AML-193 (cell line): ENCODE data around the gene BCL2.

ENCODE experiments used
- DNase-seq, 2 experiments: peaks; one replicate each; lab custom pipeline; 2025; lab: John Stamatoyannopoulos, UW

The BCL2 gene

DNA sequence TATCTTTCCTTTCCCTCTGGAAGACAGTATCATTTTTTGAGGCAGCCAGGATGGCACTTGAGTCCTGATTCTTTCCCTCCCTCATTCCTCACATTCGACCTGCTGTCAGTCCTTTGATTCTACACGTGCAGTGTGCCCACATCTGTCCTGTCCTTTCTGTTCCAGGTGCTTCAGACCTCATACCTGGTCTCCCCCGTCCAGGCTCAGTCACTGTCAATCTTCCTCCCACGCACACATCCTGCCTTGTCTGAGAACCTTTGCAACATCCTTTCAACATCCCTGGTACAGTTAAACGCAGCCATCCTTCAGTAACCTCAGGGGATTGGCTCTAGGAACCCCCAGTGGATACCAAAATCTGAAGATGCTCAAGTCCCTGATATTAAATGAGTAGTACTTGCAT, 10.1 kb downstream of the BCL2 start:
- DNase-seq = no peak

DNA sequence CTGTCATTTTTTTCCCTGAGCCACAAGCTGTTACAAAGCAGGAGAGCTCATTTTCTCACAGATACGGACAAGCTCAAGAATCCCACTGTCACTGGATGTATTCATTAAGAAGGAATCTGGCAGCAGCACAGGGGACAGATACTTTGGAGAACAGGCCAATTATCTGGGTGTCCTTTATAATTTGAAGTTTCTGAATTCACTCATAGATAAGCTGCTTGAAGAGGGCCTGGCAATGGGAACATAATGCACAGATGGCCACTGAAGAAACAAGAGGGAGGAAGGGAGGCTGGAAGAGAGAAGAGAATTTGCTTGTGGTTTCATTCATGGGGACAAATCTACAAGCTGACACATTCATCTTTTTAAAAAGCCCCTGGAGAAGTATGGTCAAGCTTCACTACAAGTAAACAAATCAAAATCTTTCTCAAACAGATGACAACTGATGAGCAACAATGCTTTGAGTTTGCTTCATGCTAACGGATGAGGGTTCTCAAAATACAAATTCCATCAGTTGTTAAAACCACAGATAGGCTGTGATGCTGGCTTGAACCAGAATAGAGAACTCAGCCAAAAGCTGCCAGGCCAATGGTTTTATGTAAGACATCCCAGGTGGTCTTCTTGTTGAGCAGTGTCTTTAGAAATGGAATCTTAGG, 11.9 kb downstream of the BCL2 start:
- DNase-seq = no peak

DNA sequence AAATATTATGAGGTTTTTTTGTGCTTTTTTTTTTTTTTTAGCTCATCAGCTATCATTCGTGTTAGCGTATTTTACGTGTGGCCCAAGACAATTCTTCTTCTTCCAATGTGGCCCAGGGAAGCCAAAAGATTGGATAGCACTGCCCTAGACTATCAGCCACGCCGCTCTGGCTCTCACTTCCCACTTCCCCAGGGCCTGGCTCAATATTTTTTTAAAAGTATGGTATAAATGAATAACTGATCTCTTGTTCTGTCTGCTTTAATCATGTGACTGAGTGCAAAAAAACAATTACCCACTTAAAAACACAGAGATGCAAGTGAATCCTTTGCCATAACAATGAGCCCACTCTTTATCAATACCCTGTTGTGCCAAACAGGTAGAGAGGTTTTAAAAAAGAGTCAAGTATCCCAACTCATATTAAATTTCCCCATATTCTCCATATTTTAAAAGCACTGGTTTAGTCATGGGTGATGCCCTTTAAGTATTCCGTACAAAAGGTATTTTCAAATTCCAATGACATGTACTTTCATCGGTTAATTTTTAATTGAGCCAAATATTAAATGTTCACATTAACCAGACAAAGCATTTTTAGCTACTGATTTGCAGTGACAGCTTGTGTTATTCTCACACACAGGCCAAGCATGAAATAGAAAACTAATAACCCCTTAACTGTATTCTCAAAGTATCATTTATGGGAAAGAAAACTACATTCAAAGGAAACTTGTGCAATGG, 12.6 kb downstream of the BCL2 start:
- DNase-seq = no peak

DNA sequence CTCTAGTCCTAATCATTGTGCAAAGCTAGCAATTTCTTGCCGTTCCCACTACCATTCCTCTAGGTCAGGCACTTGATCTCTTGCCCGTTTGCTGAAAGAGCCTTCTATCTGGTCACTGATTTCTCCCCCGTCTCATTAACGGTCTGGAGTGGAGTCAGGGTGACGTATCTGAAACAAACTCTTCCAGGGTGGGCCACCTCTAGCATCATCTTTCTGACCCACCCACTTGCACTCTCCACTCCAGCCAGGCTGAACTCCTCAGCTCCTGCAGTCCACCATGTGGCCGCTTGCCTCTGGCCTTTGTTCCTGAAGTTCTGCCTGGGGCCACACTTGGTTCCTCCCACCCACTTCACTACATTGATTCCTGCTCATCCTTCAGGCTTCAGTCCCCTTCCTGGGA, 13.3 kb downstream of the BCL2 start:
- DNase-seq = no peak

DNA sequence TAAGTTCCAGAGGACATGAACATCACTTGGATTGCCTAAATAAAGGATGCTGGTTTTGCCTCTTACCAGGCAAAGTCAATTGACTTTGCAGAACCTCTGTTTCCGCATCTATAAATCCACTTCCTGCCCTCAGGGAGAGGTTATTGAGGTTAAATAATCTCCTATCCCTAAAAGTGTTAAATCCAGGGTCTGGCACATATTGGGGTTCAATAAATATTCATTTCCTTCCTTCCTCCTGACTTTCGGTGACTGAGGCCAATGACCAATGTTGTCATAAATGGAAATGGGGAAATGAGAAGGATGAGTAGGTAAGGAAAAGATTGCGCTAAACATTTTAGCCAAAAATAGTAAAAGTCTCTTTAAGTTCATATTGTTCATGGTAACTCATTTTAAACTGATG, 16.0 kb downstream of the BCL2 start:
- DNase-seq = peak in 1 of 2 experiments; percentile 8

DNA sequence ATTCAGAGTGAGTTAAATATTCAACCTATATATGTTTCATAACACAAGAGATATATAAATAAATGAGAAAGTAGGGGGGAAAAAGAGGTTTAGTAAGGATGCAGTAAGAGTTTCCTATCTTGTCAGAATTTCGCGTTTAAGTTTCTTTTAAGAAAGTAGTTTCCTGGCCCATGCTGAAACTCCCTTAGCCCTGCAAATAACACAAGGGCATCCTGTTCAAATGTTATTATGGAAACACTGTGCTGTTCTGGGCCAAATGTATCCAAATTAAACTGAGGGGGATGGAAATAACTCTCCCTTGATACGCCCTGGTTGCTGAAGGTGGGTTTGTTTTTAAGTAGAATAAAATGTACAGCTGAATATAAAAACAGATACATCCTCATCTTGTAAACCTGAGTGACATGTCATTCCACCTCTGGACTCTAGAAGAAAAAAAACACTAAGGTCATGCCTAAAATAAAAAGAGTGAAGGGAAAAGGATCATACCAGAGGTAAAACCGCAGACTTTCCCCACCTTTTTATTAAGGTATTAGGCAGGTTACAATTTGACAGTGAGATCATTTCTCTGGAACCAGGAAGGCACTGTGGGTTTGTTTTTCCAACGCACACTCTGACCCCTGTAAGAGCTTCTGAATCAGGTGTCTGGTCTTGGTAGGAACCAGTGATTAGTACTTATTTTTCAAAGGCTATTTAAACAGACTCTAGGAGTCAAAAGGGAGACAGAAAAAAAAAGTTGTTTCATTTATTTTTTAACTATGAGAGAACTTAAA, 16.7 kb downstream of the BCL2 start:
- DNase-seq = no peak

DNA sequence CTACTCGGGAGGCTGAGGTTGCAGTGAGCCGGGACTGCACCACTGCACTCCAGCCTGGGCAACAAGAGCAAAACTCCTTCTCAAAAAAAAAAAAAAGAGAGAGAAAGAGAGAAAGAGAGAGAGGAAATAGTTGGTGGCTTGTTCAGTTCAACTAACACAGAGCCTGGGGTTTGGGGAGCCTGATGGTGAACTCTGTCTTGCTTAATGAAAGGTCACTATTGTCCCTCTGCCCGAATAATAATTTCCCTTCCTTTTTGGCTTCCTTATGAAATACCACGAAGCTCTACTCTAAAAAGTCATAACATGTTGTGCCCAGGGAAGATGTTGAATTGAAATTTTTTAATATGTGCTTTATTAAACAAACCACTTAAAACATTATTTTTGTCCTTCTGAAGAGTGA, 17.3 kb downstream of the BCL2 start:
- no peak for DNase-seq

DNA sequence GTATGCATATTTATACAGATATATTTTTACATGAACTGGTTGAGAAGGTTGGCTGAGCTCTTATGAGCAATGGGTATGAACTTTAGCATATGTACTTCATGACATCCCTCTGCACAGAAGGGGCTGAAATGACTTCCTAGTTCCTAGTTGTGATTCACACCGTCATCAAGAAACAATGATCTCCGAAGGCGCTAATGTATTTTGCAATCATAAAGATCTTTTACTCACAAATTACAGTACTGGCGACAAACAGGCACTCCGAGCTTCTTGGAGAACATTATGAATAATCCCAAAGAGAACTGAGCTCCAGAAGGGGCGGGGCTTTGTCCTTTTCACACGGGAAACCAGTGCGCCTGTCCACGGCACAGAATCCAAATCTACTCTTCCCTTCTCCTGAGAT, 18.1 kb downstream of the BCL2 start:
- no peak for DNase-seq

DNA sequence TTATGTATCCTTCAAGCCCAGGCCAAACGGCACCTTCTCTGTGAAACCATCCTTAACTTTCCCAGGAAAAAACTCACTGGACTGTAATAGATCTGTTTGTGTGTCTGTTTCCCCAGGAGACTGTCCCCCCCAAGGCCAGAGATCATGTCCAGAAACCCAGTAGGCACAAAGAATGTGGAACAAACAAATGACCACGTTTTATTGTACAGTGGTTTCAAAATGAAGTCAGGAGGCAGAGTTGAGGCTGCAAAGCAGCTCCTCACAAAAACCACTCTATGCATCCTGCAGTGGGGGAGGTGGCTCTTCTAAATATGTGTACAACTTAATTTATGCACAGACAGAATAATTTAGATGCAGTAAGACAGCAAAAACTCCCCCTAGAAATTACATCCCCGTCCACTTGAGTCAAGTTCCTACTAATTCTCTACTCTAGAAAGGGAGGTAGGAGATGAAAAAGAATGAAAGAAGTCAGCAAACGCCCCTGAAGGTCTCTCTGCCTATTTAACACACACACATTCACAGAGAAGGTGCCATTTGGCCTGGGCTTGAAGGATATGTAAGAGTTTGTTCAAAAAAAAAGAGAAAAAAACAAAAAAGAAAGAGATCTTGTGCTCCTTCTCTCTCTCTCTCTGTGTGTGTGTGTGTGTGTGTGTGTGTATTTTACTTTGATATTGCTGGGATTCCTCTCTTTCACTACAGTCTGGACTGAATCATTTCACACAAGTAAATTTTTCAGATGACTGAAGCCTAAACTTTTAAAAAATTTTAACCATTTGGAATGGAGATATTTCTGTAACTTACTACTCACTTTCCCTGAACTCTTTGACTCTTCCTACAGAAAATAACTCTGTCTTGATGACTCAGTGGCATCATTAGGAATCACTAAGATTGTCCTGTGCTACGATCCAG, 19.5 kb downstream of the BCL2 start:
- DNase-seq = no peak

DNA sequence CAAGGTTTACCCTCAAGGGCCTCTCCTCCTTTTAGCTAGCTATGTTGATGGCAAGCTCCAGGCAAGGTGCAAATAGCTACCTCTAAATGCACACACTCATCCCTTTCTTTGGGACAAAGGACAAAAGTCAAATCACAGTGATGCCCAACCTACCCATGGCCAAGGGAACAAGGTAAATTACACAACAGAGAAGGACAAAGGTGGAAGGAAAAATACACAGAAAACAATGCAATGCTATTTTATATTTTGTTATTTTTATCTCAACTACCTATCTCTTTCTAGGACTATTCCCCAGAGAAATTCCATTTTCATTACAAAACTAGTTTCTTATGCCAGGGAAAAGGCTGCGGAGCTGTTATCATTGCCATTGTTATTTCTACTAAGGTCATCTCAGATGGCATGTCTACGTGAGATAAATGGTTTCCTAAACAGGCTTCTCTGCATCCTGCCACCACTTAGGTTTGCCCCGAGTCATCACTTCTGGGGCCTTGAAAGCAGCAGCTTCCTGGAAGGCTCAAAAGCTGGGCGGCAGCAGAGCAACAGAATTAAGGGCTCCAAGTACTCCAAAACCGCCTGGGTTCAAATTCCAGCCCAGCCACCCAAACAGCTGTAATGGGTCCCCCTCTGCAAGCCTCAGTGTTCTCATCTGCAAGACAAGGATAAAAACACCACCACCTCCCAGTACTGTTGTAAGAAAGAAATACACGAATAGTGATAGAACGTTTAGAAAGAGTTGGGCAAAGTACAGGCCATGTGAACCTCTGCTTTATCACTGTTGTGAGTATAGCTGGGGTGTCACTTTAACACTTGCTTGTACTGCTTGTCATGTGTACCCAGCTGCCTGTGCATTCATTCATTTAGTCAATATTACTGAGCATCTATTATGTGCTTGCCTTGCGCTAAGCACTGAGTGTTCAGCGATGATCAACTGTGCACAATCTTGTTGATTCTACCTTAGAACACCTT, 20.9 kb downstream of the BCL2 start:
- no peak for DNase-seq

DNA sequence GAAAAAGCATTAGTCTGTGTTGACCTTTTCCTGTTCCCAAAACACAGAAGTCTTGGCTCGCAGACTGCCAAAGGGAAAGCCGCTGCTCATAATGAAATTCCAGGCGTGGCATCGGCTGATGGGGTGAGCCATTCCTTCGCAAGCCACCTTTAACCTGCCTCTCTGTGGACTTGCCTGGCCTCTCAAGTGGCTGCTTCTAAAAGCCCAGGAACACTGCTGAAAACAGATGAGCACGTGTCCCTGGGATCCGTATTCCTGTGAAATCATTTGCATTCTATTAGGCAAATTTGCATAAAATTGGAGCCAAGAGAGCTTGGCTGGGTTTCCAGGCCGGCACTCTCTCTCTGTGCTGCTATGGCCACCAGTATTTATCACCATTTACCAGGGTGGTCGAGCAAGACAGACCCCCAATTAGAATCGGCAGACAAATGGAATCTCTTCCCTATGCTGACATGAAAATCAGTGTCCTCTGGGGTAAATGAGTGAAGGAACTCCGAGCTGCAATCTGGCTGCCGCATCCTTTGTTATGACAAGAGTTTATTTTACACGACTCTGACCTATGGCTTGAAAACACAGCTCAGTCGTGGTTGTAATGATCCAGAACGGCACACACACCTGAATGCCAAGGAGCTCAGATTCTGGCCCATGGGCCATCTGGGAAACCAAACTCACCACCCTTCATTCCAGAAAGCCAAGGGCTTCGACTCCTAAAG, 21.7 kb downstream of the BCL2 start:
- DNase-seq = no peak

DNA sequence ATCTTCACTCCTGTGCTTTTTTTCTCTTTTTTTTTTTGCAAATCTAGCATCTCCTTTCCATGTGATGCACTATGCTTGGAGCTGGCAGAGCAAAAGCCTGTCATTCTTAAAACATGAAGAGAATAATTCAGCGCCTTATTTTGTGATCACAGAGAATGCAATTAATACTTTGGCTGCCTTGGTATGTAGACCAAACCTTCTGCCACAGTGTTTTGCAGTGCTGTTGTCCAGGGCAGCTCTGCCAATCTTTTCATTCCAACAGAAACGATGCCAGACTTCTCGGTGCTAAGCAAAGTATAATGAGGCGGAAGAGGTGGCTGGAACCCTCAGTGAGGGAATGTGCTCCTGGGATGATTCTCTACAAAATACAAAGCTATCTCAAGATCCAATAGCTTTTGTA, 25.6 kb downstream of the BCL2 start:
- no peak for DNase-seq

DNA sequence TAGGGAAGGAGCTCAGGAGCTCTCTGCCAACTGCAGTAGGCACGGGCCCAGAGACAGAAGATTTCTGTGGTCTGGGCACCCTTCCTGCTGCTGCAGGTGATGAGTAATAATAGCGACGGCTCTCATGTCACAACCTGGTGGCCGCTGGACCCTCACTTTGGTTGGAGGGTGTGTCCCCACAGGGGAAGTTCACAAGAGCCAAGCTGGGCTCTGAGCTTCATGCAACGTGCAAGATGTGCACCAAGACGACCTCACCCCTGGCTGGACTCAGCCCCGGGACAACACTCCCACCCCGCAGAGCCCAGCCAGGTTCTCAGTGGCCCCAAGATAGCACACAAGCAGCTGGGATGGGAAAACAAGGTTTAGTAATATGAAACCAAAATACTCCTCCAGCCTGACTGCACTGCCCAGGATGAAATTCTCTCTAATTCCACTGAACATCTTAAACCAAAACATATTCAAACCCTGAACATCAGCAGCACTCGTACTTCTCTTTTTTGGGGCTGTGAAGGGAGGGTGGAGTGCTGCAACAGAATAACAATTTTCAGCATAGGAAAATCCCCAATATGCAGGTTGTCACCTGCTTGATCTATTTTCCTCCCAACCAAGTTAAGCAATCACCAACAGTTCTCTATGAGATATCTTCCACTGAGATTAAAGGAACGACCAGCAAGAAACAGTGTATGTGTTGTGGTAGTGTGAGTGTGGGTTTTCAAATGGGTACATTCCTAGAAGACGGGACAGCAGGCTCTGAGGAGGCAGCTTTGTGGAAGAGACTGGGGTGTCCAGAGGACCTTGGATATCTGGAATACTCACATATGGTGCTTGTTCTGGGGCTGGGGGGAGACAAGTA, 26.5 kb downstream of the BCL2 start:
- DNase-seq = no peak

DNA sequence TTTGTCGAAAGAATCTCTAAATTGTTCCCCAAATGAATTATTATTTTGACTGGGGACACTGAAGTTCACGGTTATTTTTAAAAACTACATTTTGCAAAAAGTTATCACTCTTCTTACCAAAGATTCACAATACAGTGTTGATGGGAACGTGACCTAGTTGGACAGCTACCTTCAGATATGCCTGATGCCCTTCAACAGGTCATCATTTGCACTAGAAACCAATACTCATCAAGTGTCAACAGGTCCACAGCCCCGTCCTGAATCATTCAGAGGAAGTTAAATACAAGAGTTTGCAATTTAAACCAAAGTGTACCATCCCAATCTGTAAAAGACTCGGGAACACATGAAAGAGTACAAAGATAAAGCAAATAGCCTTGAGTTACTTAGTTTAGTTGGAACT, 28.3 kb downstream of the BCL2 start:
- no peak for DNase-seq

DNA sequence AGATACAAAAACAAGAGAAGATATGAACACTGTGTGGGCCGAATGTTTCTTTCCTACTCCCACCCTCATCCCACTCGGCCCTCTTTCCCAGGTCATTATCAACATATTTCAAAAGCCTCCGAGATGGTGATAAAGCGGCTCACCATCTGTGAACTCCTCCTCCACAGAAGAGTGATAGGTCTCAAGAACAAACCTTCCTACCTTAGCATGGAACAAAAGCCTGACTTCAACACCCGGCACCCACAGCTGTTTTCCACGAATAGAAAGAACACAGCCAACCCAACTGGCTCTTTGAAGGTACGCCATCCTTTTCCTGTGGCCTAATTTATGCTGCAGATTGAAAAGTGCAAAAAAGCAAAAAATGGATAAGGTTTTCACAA, 28.8 kb downstream of the BCL2 start:
- DNase-seq = no peak

DNA sequence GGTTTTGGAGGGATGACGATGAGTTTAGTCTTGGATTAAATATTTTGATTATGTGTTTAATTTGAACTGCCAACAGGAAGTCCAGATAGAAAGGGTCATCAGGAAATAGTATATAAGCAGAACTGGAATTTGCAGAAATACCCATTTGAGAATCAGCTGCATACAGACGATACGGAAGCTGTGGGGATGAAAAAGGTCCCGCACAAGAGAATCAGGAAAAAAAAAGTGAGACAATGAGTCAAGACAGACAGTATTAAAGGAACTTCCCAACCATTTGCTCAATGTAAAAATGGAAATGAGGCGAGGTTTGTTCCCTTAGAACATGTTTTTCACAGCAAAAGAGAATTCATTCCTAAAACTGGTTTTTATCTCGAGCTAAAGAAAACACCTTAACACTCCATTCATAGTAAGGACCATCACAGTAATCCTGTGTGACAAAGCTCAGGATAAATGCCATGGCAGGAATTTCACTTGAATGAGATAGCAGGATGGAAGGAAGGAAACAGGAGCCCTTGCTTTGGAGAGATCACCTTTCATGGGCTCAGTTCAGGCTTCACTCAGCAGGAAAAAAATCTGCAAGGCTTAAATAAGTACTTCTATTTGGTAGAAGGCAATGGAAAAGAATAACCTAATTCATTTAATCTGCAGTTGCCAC, 29.3 kb downstream of the BCL2 start:
- DNase-seq = no peak

DNA sequence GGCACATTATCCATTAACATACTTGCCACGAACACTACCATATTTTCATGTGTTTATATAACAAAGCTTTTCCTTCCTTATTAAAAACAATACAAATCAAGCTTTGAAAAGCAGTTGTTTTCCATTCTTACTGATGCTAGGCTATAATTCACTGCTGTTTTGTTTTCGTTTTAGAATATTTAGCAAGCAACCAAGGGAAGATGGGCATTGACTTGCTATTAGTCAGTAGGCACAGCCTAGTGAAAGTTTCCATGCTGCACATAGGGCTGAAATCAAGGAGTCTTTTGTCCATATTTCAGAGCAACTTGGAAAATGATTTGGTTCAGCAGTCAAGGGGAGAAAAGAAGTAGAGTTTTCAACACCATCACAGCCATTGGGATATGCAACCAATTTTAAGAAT, 31.3 kb downstream of the BCL2 start:
- DNase-seq = no peak

DNA sequence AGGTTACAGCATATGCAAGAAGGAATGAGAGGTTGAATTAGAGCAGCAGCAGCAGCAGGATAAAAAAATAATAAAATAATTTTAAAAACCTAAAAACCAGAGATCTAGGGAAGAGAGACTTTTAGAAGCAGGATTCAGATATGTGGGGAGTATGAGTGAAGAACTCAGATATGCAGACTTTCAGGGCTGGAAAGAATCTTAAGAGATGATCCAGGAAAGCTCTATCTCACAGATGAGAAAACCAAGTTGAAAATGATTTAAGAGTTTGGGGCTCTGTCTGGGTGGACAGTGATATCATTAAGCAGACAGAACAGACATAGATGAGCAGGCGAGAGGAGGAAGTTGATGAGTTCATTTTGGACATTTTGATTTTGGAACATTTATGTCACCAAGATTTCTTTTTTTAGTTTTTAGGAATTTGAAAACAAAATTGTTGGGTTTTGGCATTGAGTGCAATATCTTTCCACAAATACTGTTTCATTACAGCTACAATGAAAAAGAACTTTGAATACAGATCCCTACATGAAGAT, 31.8 kb downstream of the BCL2 start:
- no peak for DNase-seq

DNA sequence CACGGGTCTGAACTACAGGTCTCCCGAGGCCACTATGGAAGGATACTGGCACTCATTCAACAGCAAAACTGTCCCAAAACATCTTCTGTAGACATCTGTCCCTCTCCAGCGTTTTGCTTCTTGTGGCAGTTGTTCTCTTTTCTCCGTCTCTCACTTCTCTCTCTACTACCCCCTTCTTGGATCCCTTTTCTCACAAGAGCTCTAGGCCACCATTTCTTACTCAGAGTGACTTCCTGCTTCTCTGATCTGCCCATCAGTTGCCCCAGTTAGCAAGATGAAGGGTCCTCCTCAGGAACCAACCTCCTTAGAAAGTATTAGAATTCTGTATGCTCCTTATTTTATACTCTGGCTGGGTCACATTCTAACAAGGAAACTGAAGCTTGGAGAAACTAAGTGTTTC, 32.6 kb downstream of the BCL2 start:
- DNase-seq = no peak
